NB4 (cell line): ENCODE results near the gene RHEX.

ENCODE experiments used
- MYC ChIP-seq: IDR thresholded peaks from 2 replicates; pipeline ENCODE4 v1.6.1; 2011; ENCODE audit warnings: low read depth, low read length
- POLR2A ChIP-seq: IDR thresholded peaks from 2 replicates; pipeline ENCODE4 v1.6.1; 2011; ENCODE audit warnings: mild to moderate bottlenecking; ENCODE audit not compliant: insufficient read length; ENCODE audit errors: extremely low read depth
- TF ChIP-seq, protein P1 (sequence below): IDR thresholded peaks from one replicate; pipeline ENCODE4 v1.5.1; 2012; ENCODE audit warnings: low read depth, low read length

DNA sequence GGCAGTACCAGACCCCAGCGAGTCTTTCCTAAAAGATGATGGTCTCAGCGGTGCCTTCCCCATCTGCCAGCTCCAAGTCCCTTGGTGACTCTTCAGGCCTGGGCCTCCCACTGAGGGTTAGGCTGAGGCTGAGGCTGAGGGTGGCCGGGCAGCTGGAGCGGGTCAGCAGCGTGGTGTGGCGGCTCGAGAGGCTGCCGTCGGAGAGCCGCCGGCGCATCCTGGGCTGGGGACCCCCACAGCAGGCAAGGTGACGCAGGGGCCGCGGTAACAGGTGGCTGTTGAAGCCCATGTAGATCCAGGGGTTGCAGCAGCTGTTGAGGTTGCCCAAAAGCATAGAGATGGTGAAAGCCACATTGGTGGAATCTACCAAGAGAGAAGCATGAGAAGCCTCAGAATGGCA lies 57.2 kb downstream of the RHEX start:
- TF ChIP-seq, protein P1, sequence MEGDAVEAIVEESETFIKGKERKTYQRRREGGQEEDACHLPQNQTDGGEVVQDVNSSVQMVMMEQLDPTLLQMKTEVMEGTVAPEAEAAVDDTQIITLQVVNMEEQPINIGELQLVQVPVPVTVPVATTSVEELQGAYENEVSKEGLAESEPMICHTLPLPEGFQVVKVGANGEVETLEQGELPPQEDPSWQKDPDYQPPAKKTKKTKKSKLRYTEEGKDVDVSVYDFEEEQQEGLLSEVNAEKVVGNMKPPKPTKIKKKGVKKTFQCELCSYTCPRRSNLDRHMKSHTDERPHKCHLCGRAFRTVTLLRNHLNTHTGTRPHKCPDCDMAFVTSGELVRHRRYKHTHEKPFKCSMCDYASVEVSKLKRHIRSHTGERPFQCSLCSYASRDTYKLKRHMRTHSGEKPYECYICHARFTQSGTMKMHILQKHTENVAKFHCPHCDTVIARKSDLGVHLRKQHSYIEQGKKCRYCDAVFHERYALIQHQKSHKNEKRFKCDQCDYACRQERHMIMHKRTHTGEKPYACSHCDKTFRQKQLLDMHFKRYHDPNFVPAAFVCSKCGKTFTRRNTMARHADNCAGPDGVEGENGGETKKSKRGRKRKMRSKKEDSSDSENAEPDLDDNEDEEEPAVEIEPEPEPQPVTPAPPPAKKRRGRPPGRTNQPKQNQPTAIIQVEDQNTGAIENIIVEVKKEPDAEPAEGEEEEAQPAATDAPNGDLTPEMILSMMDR, result no peak
- TF ChIP-seq POLR2A (no peak), MYC (no peak)
